Subcutaneous abdominal adipose tissue (tissue), 5 donors: ENCODE measurements around the gene INTS3.

Experiments used
- H3K27ac ChIP-seq: one replicate; pipeline ENCODE4 v1.7.0; 2013; ENCODE audit warnings: low read depth, mild to moderate bottlenecking, inconsistent platforms, low read length, moderate library complexity
- H3K27me3 ChIP-seq, 5 donors: one replicate each; pipeline ENCODE4 v1.7.0; 2013; ENCODE audit warnings: low read length in 5 of 5, inconsistent platforms in 1 of 5; ENCODE audit not compliant: control insufficient read depth in 5 of 5, insufficient read depth in 4 of 5
- H3K36me3 ChIP-seq, 5 donors: one replicate each; pipeline ENCODE4 v1.7.0; 2013; ENCODE audit warnings: low read length in 5 of 5; ENCODE audit not compliant: control insufficient read depth in 5 of 5, insufficient read depth in 5 of 5
- H3K4me1 ChIP-seq, 5 donors: one replicate each; pipeline ENCODE4 v1.7.0; 2013; ENCODE audit warnings: low read length in 5 of 5, mild to moderate bottlenecking in 3 of 5, moderate library complexity in 1 of 5; ENCODE audit not compliant: control insufficient read depth in 5 of 5, insufficient read depth in 5 of 5
- H3K4me3 ChIP-seq, 5 donors: one replicate each; pipeline ENCODE4 v1.7.0; 2013; ENCODE audit warnings: low read length in 5 of 5, low read depth in 1 of 5
- H3K9ac ChIP-seq, 5 donors: one replicate each; pipeline ENCODE4 v1.7.0; 2013; ENCODE audit warnings: low read length in 5 of 5, mild to moderate bottlenecking in 4 of 5, moderate library complexity in 3 of 5
- H3K9me3 ChIP-seq, 5 donors: one replicate each; pipeline ENCODE4 v1.7.0; 2013; ENCODE audit warnings: low read length in 5 of 5; ENCODE audit not compliant: control insufficient read depth in 5 of 5
- donor health status: healthy.
- donor health status: healthy.
- donor health status: healthy.
- donor health status: healthy.
- donor health status: healthy.

INTS3 gene

DNA sequence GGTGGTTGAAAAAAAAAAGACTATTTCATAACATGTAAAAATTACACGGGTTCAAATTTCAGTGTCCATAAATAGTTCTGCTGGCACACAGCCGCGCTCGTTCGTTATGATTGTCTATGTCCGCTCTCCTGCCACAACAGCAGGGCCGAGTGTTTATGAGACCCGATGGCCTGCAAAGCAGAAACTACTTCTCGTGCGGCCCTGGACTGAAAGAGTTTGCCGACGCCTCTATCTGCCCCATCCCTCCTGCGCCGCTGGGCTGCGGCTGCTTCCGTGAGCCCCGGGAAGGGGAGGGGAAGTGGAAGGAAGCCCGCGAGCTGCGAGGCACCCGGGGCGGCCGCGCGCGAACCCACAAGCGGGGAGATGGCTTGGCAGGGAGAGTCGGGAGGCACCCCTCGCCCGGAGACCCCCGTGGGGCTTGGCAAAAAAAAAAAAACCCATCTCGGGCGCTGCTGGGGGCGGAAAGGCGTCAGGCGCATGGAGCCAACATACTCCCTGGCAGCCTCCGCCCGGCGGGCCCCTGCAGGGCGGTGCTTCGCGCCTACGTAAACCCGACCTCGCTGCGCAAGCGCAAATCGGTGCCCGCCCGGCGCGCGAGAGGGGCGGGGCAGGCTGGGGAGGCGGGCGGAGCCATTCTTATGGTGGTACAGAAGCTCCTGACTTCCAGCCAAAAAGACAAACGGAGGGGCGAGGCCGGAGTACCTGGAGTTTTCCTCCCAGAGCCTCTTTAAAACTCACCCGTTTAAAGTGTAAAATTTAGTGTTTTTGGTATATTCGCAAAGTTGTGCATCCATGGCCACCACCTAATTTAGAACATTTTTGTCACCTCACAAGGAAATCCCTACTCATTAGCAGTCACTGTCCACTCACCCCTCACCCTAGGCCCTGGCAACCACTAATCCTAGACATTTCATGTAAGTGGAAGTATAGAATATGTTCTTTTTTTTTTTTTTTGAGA lies 55.7 kb downstream of the INTS3 start:
- peak overlapping the region; percentile 57 to 81 (median 71) for H3K4me3 ChIP-seq
- peak overlapping the region; percentile 95 for H3K27ac ChIP-seq
- peak overlapping the region; percentile 28 to 91 (median 78) for H3K9ac ChIP-seq
- H3K36me3 ChIP-seq = peaks cover 0 to 17% (median 7%) of the 10 kb centered on the region in 5 donors
- no peaks in the 10 kb centered on the region for H3K9me3 ChIP-seq
- no peaks in the 10 kb centered on the region for H3K27me3 ChIP-seq
- H3K4me1 ChIP-seq = peaks cover 0 to 30% (median 26%) of the 10 kb centered on the region in 5 donors

DNA sequence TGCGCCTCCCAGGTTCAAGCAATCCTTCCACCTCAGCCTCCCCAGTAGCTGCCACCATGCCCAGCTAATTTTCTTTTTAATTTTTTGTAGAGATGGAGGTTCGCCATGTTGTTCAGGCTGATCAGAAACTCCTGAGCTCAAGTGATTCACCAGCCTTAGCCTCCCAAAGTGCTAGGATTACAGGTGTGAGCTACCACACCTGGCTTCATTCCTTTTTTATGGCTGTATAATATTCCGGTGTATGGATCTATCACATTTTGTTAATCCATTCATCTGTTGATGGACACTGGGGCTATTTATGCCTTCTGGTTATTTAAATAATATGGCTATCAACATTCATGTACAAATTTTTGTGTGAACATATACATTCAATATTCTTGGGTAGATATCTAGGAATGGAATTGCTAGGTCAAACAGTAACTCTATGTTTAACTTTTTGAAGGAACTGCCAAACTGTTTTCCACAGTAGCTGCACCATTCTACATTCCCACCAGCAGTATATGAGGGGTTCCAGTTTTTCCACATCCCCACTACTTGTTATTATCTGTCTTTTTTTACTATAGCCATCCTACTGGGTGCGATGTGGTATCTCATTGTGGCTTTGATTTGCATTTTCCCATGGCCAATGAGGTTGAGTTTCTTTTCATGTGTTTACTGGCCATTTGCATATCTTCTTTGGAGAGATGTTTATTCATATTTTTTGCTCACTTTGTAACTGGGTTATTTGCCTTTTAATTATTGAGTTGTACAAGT lies 58.4 kb downstream of the INTS3 start:
- Histone ChIP-seq H3K27ac (no peak overlapping the region), H3K9me3 (no peaks in the 10 kb centered on the region), H3K4me1 (peaks cover 4 to 32% (median 31%) of the 10 kb centered on the region in 5 donors), H3K27me3 (no peaks in the 10 kb centered on the region), H3K36me3 (no peaks in the 10 kb centered on the region), H3K4me3 (no peak overlapping the region), H3K9ac (no peak overlapping the region)

- Histone ChIP-seq H3K27me3 (no peaks in the 10 kb centered on the region), H3K9me3 (no peaks in the 10 kb centered on the region), H3K36me3 (no peaks in the 10 kb centered on the region), H3K4me3 (peak overlapping the region; percentile 26 to 70 (median 54)), H3K9ac (peak overlapping the region in 4 of 5 donors; percentile 31 to 68 (median 62)), H3K27ac (peak overlapping the region; percentile 82), H3K4me1 (peaks cover 4 to 28% (median 27%) of the 10 kb centered on the region in 5 donors)
These were observed 61.7 kb downstream of the INTS3 start for GRCh38 chr1:153789478-153790034.

DNA sequence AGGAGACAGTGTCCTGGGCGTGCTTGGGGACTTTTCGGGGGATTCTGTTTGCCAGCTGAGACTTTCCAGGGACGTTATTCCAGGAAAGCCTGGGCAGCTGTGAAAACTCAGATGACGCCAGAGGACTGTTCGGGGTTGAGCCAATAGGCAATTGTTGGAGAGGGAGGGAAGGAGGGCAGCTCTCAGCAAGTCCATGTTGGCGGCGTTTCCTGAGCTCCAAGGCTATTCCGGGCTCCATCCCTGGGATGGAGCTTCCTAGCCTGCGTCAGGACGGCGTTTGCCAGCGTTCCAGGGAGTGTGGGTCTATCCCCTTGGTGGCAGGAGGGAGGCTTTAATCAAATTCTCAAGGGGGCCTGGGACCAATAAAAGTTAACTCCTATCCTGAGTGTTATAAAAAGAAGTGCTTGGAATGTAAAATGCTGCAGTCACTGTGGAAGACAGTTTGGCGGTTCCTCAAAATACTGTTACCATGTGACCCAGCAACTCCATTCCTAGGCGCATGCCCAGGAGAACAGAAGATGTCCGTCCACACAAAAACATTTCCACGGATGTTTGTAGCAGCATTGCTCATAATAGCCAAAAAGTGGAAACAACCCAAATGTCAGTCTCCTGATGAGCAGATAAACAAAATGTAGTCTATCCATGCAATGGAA lies 62.6 kb downstream of the INTS3 start:
- peaks cover 0 to 3% (median 0%) of the 10 kb centered on the region in 5 donors for H3K27me3 ChIP-seq
- peak overlapping the region; percentile 26 to 70 (median 54) for H3K4me3 ChIP-seq
- peaks cover 4 to 28% (median 27%) of the 10 kb centered on the region in 5 donors for H3K4me1 ChIP-seq
- peak overlapping the region in 4 of 5 donors; percentile 47 to 68 (median 62) for H3K9ac ChIP-seq
- H3K36me3 ChIP-seq = no peaks in the 10 kb centered on the region
- no peaks in the 10 kb centered on the region for H3K9me3 ChIP-seq
- peak overlapping the region; percentile 82 for H3K27ac ChIP-seq

DNA sequence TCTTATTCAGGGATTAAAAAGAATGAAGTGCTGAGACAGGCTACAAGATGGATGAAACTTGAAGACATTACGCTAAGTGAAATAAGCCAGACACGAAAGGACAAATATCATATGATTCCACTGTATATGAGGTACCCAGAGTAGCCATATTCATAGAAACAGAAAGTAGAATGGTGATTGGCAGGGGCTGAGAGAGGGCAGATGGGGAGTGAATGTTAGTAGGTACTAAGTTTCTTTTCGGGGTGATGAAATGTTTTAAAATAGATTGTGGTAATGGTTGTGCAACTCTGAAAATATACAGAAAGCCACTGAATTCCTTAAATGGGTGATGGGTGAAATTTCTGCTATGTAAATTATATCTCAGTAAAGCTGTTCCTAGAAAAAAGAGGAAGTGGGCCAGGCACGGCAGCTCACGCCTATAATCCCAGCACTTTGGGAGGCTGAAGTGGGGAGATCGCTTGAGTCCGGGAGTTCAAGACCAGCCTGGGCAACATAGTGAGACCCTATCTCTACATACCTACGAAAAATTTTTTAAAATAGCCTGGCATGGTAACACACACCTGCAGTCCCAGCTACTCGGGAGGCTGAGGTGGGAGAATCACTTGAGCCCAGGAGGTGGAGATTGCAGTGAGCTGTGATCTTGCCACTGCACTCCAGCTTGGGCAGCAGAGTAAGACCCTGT lies 63.3 kb downstream of the INTS3 start:
- H3K27ac ChIP-seq = peak overlapping the region; percentile 82
- peak overlapping the region; percentile 26 to 70 (median 54) for H3K4me3 ChIP-seq
- H3K27me3 ChIP-seq = peaks cover 0 to 3% (median 0%) of the 10 kb centered on the region in 5 donors
- peaks cover 4 to 28% (median 27%) of the 10 kb centered on the region in 5 donors for H3K4me1 ChIP-seq
- peak overlapping the region in 4 of 5 donors; percentile 27 to 62 (median 45) for H3K9ac ChIP-seq
- H3K9me3 ChIP-seq = no peaks in the 10 kb centered on the region
- H3K36me3 ChIP-seq = no peaks in the 10 kb centered on the region

DNA sequence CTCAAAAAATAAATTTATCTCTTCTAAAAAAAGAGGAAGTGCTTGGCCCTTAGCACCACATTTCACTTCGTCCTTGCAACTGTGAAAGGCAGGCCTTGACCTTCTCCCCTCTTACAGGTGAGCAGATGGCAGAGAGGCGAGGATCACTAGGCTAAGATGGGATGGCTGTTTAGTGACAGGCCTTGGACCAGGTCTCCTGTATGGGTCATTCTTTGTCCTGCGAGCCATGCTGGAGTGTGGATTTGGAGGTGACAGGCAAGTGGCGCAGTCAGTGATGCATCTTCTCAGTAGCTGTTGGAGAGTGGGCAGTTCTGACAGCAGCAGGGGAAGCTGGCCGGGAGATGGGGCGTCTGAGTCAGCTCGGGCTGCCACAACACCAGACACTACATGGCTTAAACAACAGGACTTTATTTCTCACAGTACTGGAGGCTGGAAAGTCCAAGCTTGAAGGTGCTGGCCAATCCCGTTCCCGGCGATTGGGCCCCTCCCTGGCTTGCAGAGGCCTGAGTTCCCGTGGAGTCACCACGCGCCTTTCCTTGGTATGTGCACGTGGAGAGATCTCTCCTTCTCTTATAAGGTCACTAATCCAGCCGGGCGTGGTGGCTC lies 63.9 kb downstream of the INTS3 start:
- Histone ChIP-seq H3K36me3 (no peaks in the 10 kb centered on the region), H3K4me3 (no peak overlapping the region), H3K9me3 (no peaks in the 10 kb centered on the region), H3K9ac (no peak overlapping the region), H3K27me3 (peaks cover 0 to 3% (median 0%) of the 10 kb centered on the region in 5 donors), H3K27ac (no peak overlapping the region), H3K4me1 (peaks cover 6 to 28% (median 27%) of the 10 kb centered on the region in 5 donors)

- Histone ChIP-seq H3K4me3 (no peak overlapping the region), H3K9ac (no peak overlapping the region), H3K4me1 (peaks cover 6 to 31% (median 27%) of the 10 kb centered on the region in 5 donors), H3K9me3 (no peaks in the 10 kb centered on the region), H3K27me3 (peaks cover 0 to 3% (median 0%) of the 10 kb centered on the region in 5 donors), H3K36me3 (no peaks in the 10 kb centered on the region), H3K27ac (no peak overlapping the region)
These were observed 64.8 kb downstream of the INTS3 start for GRCh38 chr1:153792631-153793041.

DNA sequence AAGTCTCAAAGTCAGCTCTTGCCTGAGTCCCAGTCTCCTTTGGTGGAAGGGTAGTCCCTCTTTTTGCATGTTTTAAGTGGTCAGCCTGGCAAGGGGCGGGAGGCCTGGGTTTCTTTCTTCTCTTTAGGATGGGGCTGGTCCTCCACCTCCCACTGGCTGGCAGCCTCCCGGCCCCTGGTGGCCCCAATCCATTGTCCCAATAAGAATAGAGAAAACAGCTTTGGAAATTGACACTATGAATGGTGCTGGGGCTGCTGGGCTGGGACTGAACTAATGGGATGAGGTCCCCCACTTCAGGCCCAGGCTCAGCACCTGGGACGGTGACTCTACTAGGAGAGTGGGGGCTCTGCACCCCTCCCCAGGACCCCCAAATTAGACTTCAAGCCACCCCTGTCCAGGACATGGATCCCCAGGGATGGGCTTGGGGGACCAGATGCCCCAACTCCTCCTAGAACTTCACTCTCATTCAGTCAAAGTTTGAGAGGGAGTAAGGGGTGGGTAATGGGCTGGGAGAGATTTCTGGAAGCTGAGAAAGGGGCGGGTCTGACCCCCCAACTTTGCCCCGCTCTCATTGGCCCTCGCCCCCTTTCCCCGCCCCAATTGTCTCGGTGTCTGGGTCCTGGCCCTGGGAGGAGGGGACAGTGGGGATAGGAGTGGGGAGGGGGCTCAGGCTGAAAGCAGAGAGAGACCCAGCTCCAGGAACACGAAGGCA lies 65.6 kb downstream of the INTS3 start:
- no peak overlapping the region for H3K9ac ChIP-seq
- H3K27me3 ChIP-seq = peaks cover 0 to 3% (median 0%) of the 10 kb centered on the region in 5 donors
- no peak overlapping the region for H3K27ac ChIP-seq
- H3K9me3 ChIP-seq = no peaks in the 10 kb centered on the region
- H3K4me3 ChIP-seq = no peak overlapping the region
- no peaks in the 10 kb centered on the region for H3K36me3 ChIP-seq
- peaks cover 6 to 31% (median 27%) of the 10 kb centered on the region in 5 donors for H3K4me1 ChIP-seq
